Neural cell (in vitro differentiated cells): ENCODE data around the gene TBKBP1.

Experiments used
- EP300 ChIP-seq: fragments of 450-650 bp; conservative IDR thresholded peaks from 2 replicates; pipeline ENCODE4 v1.6.1; 2014; ENCODE audit warnings: antibody characterized with exemption, mild to moderate bottlenecking, moderate library complexity; ENCODE audit not compliant: poor library complexity, severe bottlenecking
- EZH2 ChIP-seq: fragments of 200-600, 300-800 bp; shearing (Covaris generic), sonication (generic); IDR thresholded peaks from 2 replicates; pipeline ENCODE4 v1.6.1; 2014; ENCODE audit warnings: antibody characterized with exemption, low read length, borderline replicate concordance, mild to moderate bottlenecking; ENCODE audit not compliant: insufficient read depth, poor library complexity, severe bottlenecking
- SMC3 ChIP-seq: fragments of 450-650 bp; conservative IDR thresholded peaks from 2 replicates; pipeline ENCODE4 v1.6.1; 2014; ENCODE audit warnings: antibody characterized with exemption, mild to moderate bottlenecking, moderate library complexity; ENCODE audit not compliant: poor library complexity
- TF ChIP-seq, protein P1 (sequence below): fragments of 450-650 bp; IDR thresholded peaks from 2 replicates; pipeline ENCODE4 v1.5.1; 2014; ENCODE audit warnings: antibody characterized with exemption, mild to moderate bottlenecking, moderate library complexity; ENCODE audit not compliant: poor library complexity, severe bottlenecking

GRCh38 chr17:47738178-47738577 is 44.2 kb downstream of the TBKBP1 start:
- TF ChIP-seq, protein P1, sequence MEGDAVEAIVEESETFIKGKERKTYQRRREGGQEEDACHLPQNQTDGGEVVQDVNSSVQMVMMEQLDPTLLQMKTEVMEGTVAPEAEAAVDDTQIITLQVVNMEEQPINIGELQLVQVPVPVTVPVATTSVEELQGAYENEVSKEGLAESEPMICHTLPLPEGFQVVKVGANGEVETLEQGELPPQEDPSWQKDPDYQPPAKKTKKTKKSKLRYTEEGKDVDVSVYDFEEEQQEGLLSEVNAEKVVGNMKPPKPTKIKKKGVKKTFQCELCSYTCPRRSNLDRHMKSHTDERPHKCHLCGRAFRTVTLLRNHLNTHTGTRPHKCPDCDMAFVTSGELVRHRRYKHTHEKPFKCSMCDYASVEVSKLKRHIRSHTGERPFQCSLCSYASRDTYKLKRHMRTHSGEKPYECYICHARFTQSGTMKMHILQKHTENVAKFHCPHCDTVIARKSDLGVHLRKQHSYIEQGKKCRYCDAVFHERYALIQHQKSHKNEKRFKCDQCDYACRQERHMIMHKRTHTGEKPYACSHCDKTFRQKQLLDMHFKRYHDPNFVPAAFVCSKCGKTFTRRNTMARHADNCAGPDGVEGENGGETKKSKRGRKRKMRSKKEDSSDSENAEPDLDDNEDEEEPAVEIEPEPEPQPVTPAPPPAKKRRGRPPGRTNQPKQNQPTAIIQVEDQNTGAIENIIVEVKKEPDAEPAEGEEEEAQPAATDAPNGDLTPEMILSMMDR: no peak
- TF ChIP-seq SMC3: no peak
- no peak for TF ChIP-seq EP300
- no peak for TF ChIP-seq EZH2
